T-helper 9 cell (primary cell): ENCODE data around the gene ZFAND6.

Experiments
- DNase-seq: peaks from one replicate; pipeline ENCODE4 v3.0.0-alpha.2; 2020

The ZFAND6 gene

GRCh38 chr15:80173022-80173759 lies 113.7 kb downstream of the ZFAND6 start:
- peak; percentile 48 for DNase-seq

GRCh38 chr15:80174017-80174746 lies 114.7 kb downstream of the ZFAND6 start:
- no peak for DNase-seq

GRCh38 chr15:80175436-80175835 lies 116.0 kb downstream of the ZFAND6 start:
- no peak for DNase-seq

GRCh38 chr15:80176443-80176842 lies 117.0 kb downstream of the ZFAND6 start:
- DNase-seq, result no peak

- no peak for DNase-seq
Observed at GRCh38 chr15:80177156-80177555, 117.7 kb downstream of the ZFAND6 start.

- no peak for DNase-seq
Observed at GRCh38 chr15:80179025-80179759, 119.7 kb downstream of the ZFAND6 start.

GRCh38 chr15:80179935-80180334 lies 120.5 kb downstream of the ZFAND6 start:
- DNase-seq, result no peak

- no peak for DNase-seq
Observed at GRCh38 chr15:80180468-80180867, 121.0 kb downstream of the ZFAND6 start.

- DNase-seq, result no peak
Observed at GRCh38 chr15:80180986-80181385, 121.5 kb downstream of the ZFAND6 start.

GRCh38 chr15:80182611-80183261 lies 123.3 kb downstream of the ZFAND6 start:
- no peak for DNase-seq

GRCh38 chr15:80183306-80183705 lies 123.8 kb downstream of the ZFAND6 start:
- no peak for DNase-seq

- no peak for DNase-seq
Observed at GRCh38 chr15:80183886-80184285, 124.4 kb downstream of the ZFAND6 start.

- DNase-seq, result no peak
Observed at GRCh38 chr15:80184554-80184953, 125.1 kb downstream of the ZFAND6 start.

GRCh38 chr15:80185152-80185551 lies 125.7 kb downstream of the ZFAND6 start:
- no peak for DNase-seq

GRCh38 chr15:80186066-80186465 lies 126.6 kb downstream of the ZFAND6 start:
- DNase-seq, result no peak

GRCh38 chr15:80186597-80186996 lies 127.1 kb downstream of the ZFAND6 start:
- DNase-seq, result no peak
